Measurements from ENCODE around the gene PCNX4.

PCNX4 gene

DNA sequence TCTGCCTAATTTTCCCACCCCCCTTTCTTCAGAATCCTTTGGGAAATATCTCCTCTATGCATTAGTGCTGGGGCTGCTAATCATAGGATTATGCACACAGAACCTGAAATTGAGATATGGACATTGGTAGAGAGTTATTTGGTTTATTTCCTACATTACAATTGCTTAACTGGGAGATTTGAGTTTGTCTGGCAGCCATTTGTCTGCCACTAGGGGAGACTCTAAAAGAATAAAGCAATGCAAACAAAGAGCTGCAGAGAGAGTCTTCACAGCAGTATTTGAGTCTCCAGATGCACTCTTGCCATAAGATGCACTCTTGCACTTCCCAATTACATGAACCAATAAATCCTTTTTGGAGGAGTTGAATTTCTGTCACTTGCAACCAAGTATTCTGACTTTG is 12.0 kb upstream of the PCNX4 start:
- TF ChIP-seq, protein P1, sequence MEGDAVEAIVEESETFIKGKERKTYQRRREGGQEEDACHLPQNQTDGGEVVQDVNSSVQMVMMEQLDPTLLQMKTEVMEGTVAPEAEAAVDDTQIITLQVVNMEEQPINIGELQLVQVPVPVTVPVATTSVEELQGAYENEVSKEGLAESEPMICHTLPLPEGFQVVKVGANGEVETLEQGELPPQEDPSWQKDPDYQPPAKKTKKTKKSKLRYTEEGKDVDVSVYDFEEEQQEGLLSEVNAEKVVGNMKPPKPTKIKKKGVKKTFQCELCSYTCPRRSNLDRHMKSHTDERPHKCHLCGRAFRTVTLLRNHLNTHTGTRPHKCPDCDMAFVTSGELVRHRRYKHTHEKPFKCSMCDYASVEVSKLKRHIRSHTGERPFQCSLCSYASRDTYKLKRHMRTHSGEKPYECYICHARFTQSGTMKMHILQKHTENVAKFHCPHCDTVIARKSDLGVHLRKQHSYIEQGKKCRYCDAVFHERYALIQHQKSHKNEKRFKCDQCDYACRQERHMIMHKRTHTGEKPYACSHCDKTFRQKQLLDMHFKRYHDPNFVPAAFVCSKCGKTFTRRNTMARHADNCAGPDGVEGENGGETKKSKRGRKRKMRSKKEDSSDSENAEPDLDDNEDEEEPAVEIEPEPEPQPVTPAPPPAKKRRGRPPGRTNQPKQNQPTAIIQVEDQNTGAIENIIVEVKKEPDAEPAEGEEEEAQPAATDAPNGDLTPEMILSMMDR (IDR thresholded peaks at IDR 0.05; ENCODE audit: low read depth, low read length), result no peak; the same call in 1 of the 2 replicates
- DNase-seq (ENCODE audit: extremely low read depth, low read depth), result no peak

DNA sequence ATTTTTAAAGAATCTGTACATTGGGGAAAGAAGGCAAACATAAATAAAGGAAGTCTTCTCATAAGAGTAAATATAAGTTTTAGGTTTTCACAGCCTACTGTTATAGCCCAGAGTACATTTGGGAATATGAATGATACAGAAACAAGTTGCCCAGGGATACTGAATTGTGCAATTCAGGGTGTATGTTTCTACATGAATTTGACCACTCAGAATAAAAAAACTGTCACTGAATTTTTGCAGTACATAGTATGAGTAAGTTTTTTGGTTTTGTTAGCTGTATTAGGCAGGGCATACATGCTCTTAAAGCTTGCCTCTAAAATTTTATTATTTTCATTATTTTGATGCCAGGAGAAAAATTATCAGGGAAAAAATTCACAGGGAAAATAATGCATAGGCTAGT is 6.6 kb upstream of the PCNX4 start:
- no peak for DNase-seq (ENCODE audit: extremely low read depth, low read depth)
- TF ChIP-seq, protein P1 (IDR thresholded peaks at IDR 0.05; ENCODE audit: low read depth, low read length), result no peak

DNA sequence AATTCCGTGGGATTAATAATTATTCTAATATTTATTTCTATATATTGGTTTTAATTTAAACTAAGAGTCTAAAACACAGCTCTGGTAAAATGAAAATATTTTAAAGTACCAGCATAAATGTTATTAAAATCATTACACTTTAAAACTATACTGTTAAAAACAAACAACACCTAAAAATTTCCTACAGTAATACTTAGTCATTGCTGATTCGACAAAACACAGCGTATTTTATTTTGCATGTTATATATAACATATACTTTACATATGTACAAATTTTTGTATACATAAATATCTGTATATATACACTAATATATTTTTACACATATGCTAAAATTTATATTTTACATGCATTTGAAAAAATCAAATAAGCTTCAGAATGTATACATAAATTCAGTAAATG is 6.0 kb upstream of the PCNX4 start:
- TF ChIP-seq, protein P1 (IDR thresholded peaks at IDR 0.05; ENCODE audit: low read depth, low read length), result no peak
- DNase-seq (ENCODE audit: extremely low read depth, low read depth), result no peak

DNA sequence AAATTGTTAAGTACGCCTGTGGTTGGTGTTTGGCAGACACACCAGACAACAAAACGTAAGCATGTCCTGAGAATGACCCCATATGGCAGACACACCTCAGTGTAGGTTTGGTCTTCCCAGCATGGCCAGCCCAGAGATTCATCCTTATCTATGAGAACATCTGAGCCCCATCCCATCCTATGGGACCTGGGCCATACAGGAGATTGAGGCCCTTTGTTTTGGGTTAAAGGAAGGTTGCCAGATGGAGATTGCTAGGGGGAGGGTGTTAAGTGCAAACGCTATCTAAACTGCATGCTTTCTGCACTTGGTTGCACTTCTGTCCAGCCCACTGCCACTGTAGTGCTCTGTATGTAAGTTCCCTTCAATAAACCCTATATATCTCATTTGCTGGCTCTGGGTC is 4.1 kb upstream of the PCNX4 start:
- DNase-seq (ENCODE audit: extremely low read depth, low read depth), result no peak
- TF ChIP-seq, protein P1 (IDR thresholded peaks at IDR 0.05; ENCODE audit: low read depth, low read length), result no peak

DNA sequence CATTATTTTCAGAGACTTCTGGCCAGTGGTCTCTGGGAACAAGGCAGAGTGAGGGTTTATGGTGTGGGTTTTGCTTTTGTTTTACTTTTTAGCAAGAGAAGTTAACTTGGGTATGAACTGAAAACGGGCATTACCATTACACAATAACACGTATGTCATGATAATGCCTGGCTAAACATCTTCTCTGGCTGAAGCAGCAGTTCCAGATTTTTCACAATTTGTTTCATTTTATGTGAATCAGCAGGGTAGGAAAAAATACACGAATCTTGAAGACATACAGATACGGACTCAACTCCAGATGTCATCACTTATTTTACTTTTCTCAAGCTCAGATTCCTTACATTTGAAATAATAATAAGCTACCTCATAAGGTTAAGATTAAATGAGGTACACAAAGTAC is 2.5 kb upstream of the PCNX4 start:
- TF ChIP-seq, protein P1 (IDR thresholded peaks at IDR 0.05; ENCODE audit: low read depth, low read length), result no peak
- DNase-seq (ENCODE audit: extremely low read depth, low read depth), result no peak

DNA sequence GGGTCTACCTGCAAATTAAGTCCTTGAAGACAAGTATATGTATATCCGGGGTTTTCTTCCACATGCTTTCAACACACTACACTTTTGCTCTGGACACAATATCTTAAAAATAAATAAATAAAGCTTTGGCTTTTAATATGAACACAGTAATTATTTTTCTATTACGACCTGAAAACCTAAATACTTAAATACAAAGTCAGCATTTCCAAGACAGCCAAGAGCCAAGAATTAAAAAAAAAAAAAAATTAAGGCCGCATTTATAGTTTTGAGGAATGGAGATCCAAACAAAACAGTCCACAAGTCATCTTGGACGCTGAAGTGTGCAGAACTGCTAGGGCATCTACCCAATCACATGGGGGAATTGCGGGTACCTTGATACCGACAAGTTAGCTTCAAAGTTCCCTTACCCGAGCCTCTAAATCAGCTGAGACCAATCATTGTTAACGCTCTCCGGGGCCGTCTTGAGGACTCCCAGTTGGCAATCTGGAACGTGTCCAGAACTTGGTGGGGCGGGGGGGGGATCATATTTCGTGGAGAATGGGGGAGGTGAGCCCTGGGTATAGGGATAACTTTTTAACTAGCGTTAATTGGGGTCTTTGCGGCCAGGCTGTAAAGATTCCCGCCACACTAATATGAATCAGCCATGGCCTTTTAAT is 731 bp upstream of the PCNX4 start:
- peak; percentile 40 for DNase-seq (ENCODE audit: extremely low read depth, low read depth)
- TF ChIP-seq, protein P1 (IDR thresholded peaks at IDR 0.05; ENCODE audit: low read depth, low read length), result no peak

DNA sequence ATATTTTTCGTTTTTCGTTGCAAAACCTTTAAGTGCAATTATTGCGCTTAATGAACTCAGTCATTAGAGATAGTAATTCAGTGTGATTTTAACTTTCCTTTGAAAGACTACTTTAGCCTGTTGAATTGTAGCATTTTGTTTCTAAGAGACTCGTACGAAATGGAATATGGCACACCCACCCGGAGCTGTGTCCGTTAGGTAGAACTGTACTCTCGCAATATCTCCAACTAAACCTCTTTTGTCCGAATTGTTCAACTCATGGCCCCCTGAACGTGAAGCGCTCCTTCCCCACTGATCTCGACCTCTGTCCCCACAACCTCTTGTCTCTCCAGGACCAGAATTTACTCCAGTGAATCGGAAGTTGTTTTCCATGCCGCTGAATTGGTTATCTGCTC is 800 bp downstream of the PCNX4 start:
- DNase-seq (ENCODE audit: extremely low read depth, low read depth), result no peak
- TF ChIP-seq, protein P1 (IDR thresholded peaks at IDR 0.05; ENCODE audit: low read depth, low read length), result no peak

All from AG09319 (cell line).